ENCODE measurements around the gene CEP85. TPM values are rescaled to one million over a fixed set of nuclear protein-coding genes. Genes with fewer than 3 reads are reported as not detected.

The CEP85 gene
- total RNA-seq, 1 experiment from 2014 or later: 30.5 TPM

DNA sequence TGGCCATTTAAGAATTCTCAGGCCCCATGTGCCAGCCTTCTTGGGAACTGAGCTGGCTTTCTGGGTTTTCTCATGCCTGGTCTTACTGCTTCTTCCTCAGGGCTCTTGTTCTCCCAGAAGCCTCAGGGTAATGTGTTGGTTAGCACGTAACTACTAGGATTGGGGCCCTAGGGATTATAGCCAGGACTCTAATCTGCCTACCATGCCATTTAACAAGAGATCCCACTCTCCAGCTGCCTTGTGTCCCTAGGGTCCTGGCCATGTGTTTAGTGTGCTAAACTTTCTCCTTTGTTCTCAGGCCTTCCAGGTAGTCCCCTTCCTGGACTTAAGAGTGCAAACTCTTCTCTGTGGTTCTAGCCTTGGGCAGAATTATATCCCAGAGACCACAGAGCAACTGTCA lies 43.7 kb downstream of the CEP85 start:
- no peak for DNase-seq (ENCODE audit: low read depth)

DNA sequence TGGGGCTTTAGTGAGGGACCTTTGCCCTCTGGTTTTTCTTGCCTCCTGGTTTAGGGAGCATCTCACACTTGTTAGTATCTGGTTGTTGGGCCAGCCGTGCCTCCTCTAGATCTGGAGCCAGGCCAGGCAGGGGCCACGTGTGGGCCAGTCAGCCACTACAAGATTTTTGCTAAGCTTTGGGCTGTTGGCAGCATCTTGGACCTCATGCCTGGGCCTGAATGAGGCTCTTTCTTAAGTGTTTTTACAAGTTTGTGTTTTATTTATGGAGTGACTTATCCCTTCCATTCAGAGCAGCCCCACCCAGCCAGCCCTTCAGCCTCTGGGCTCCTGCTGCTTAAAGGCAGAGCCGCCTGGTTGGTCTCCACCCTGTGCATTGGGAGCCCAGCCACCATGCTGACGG lies 44.3 kb downstream of the CEP85 start:
- peak; percentile 77 for DNase-seq (ENCODE audit: low read depth)

DNA sequence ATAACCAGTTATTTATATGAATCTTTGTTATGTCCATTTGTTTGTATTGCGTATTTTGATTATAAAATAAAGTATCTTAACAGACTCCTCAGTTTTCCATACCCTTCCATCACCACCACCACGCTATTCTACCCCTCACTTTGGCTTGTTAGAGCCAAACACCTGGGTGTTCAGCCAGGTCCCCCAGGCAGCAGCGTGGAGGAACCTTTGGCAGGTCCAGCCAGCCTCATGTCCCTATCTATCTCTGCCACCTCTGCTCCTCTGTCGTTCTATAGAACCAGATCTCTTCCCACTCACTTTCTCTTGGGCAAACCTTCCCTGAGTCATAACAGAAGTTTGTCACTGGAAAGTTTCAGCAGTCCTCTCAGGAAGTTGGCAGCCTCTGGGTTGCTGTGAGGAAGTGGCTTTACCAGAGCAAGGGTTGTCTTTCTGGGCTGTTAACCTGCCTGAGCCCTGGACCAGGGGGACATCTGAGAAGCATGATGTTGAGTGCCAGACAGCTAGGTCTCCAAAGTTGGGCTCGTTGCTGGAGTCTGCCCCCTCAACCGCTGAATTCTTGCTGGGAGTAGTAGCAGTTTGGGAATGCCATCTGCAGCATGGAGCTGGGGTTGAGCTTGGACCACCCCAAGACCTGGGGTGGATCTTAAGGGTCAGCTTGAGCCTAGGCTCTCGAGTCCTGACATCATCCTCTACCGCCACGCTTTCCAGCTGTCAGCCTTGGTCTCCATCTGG lies 44.9 kb downstream of the CEP85 start:
- peak; percentile 85 for DNase-seq (ENCODE audit: low read depth)

DNA sequence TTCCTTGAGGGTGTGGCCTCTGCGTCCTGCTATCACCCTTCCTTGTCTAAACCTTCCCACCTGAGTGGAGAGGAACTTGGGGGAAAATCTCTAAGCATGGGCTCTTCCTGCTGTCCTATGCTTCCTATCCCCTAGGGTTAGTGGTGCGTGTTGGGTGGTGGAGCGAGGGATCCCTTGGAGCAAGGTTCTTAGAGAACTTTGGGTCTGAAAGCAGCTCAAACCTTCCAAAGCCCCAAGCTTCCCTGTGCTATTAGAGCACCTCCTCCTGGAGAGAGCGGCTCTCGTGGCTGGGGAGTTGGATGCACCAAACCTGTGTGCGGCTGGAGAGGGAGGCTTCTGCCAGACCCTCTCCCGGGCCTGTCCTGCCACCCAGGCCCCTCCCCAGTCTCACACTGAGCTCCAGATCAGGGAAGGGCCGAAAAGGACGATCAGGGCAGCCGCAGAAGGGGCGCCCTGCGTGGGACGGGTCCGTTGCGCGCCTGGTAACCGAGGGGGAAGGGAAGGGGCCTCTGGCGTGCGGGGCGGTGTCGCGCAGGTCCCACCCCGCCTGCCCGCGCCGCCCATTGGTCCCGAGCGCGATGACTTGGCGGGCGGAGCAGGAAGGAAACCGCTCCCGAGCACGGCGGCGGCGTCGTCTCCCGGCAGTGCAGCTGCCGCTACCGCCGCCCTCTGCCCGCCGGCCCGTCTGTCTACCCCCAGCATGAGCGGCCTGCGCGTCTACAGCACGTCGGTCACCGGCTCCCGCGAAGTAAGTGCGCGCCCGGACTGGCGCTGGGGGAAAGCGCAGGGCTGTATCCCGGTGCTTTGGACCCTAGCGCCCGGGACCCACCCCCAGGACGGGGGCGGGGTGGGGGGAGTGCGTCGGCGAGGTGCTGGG lies 45.7 kb downstream of the CEP85 start, which contains the start of gene SH3BGRL3:
Gene SH3BGRL3 (plus strand): TSS at position 631 of the 877 bp plus-strand sequence. CDS start 70 bp downstream, at position 701.
- DNase-seq (ENCODE audit: low read depth): peak; percentile 86

DNA sequence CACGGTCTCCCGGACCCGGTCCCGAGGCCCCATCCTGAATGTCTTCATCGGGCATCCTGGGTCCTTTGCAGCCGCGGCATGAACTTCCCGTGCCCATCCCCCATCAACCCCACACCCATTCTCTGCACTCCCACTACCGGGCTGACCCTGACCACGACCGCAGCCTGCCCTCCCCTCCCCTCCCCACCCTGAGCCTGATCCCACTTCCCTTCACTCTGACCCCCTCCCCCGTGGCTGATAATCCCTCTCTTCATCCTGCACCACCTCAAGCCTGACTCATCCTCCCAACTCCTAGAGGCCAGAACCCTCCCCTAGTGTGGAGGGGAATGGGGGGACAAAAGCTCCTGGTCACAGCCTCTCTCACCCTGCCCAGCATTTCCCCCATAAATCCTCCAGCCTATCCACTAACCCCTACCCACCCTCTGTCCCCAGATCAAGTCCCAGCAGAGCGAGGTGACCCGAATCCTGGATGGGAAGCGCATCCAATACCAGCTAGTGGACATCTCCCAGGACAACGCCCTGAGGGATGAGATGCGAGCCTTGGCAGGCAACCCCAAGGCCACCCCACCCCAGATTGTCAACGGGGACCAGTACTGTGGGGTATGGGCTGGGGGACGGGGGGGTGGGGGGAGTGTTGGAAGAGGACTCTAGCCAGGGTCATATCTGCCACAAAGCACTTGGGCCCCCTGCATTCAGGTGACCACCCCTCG lies 46.5 kb downstream of the CEP85 start:
- peak; percentile 74 for DNase-seq (ENCODE audit: low read depth)

DNA sequence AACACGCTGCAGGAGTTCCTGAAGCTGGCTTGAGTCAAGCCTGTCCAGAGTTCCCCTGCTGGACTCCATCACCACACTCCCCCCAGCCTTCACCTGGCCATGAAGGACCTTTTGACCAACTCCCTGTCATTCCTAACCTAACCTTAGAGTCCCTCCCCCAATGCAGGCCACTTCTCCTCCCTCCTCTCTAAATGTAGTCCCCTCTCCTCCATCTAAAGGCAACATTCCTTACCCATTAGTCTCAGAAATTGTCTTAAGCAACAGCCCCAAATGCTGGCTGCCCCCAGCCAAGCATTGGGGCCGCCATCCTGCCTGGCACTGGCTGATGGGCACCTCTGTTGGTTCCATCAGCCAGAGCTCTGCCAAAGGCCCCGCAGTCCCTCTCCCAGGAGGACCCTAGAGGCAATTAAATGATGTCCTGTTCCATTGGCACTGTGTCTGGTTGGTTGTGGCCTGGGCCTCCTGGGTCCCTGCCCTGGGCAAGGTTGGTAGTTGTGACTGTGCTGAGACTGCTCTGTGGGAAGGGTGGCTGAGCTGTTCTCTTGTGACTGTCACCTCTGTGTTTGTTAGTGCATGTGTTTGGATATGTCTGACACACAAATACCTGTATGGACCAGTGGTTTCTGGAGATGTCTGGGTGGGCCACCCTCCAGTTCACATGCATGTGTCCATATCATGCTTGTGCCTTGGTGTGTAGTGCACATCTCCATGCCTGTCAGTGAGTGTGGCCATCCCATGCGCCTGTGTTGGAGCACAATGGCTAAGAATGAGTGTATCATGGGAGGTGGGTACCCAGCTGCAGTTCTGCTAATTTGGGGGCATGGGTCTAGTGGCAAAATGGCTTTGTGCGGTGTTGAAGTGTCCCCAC lies 47.3 kb downstream of the CEP85 start:
- peak; percentile 32 for DNase-seq (ENCODE audit: low read depth)

DNA sequence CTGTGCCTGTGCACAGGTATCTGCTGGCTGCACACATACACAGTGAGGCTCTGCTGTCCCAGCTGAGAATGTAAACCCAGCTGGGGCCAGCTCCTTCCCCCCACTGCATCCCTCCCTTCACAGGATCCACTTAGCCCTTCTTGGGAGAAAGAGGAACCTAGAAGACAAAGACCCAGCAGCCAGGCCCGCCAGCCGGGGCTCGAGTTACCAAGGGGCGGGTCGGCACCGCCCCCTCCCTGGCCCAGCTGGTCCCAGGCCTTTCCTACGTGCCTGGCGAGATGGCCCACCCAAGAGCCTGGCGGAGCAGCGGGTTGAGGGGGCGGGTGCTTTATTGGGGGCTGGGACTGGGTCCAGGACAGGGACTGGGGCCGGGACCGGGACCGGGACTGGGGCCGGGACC lies 48.0 kb downstream of the CEP85 start:
- DNase-seq (ENCODE audit: low read depth): peak; percentile 38

DNA sequence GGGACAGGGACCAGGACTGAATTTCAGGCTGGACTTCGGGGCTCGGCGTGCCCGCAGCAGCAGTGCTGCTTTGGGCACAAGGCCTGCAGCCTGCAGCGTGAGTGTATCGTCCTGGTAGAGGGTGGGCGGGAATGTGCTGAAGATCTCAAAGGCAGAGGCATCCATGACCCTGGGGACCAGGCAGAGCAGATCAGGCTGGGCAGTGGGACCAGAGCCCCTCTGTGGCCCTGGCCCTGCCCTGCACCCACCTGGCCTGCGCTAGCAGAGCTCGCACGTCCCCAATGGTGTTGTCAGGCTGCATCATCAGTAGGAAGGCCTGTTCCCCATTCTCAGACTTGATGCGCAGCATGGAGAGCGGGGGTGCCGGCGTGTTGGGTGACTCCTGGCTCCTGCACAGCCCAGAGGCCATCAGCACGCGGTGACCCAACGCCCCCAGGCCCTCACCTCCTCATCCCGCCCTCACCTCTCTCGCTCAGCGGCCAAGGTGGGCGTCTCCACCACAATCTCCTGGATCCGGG lies 48.5 kb downstream of the CEP85 start:
- DNase-seq (ENCODE audit: low read depth): no peak

DNA sequence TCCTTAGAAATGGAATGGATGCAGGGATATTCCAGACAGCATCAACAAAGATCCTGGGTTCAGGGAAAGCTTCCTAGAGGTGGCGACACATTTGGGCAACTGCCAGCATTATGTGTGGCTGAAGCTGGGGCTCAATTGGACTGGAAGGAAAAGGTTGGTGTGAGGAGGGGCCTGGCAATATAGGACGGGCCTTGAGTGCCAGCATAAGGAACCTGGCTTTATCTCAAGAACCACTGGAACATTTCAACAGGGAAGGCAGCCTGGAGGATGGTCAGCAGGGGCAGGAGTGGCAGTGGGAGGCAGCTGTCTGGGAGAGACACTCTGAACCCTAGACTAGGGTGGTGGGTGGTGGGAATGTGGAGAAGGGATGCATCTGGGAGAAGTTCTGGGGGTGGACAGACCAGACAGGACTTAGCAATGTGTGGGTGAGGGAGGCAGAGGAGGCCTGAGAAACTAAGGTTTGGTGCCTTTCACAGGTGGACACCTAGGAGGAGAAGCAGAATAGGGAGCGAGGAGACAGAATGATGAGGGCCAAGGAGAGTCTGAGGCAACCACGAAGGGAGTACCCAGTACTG lies 49.4 kb downstream of the CEP85 start:
- no peak for DNase-seq (ENCODE audit: low read depth)

DNA sequence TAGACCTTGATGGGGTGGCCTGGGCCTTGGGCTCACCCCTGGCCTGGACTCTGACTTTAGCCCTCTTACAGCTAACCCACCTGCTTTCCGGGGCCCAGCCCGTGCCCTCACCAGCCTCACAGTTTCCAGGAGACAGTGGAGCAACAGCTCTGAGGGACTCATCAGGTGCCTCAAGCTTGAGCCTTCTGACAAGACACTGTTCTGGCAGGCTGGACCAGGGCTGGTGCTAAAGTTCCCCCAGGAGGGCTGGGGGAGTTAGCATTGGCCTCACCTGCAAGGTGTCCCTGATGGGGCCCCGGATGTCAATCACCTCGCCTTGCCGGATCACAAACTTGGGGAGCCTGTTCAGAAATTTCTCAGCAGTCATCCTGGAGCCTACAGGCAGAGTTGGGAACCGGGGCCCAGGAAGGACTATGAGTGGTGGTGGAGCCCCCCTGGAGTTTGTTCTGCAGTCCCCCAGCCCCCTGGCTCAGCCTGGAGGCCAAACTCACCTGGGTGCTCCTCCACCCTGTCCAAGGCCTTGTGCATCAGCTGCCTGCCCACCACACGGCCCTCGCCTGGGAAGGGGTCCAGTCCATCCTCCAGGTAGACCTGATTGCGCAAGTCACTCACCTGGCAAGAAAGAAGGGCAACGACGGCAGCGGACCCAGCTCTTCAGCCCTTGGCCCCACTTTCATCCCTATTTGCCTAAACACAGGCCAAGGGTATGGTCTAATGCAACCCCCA lies 50.0 kb downstream of the CEP85 start:
- no peak for DNase-seq (ENCODE audit: low read depth)

DNA sequence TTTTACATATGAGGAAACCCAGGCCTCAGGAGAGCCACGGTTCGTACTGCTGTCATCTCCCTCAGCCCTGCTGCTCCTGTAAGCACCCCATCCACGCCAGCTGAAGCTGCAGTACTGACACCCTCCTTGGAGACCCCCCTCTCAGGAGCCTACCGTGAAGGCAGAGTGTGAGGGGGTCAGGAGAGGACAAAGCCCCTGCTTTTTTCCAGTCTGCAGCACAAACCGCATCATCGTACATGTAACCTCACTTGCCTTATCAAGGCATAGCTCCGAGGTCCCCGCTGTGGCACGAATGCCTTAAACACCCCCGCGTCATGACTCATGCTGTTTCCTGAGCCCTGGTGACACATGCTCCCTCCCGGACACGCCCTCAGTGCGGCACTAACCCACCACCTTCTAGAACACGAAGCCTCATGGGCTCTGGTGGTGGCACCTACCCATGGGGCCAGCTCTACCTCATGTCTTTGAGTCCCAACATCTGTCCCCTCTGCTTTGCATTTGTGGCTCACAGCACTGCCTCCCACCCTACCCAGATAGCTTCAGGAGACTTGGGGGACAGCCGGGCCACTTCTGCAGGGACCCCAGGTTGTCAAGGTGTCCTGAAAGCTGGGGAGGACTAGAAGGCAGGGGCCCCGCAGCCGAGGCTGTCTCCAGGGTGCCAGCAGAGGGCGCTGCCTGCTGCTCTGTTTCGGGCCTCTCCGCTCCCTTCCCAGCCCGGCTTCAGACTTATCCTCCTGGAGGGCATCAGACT lies 50.8 kb downstream of the CEP85 start:
- peak; percentile 96 for DNase-seq (ENCODE audit: low read depth)

DNA sequence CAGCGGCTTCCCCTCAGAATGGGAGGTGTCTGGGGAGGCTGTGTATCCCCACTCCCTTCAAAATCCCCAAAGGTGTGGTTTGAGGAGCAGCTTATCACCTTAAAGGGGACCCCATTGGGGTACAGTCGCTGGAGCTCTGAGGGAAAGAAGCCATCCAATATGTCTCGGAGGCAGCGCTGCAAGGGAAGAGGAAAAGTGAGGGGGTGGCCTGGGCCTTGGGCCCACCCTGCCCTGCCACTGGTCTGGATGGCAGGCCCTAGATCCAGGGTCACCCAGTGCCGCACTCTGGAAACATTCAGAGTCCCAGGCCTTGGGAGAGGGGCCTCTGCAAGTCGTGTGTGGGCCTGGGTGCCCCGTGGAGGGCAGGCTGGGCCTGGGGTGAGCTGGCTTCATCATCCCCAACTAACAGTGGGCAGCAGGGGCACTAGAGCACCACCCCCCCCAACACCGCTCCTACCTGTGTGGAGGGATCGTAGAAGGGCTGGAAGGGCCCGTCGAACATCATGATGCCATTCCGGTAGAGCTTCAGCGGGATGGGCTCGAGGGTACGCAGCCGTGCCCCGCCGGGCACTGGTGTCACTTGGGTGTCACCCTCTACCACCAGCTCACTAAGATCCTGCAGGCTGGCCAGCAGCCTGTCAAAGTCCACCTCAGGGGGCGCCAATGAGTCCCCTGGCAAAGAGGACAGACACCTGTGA lies 51.5 kb downstream of the CEP85 start:
- peak; percentile 25 for DNase-seq (ENCODE audit: low read depth)

DNA sequence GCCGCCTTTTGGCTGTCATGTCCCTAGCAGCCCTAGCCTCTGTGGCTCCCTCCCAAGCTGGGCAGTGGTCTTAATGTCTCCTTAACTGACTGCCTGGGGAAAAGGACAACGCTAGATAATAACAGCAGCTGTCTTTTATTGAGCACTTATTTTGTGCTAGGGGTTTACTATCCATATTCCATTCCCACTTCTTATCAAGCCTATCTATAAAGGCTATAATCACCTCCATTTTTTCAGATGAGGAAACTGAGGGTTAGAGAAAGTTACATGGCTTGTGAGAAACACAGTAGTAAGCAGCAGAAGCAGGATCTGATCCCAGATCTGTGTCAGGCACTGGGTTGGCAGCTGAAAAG lies 52.0 kb downstream of the CEP85 start:
- no peak for DNase-seq (ENCODE audit: low read depth)

DNA sequence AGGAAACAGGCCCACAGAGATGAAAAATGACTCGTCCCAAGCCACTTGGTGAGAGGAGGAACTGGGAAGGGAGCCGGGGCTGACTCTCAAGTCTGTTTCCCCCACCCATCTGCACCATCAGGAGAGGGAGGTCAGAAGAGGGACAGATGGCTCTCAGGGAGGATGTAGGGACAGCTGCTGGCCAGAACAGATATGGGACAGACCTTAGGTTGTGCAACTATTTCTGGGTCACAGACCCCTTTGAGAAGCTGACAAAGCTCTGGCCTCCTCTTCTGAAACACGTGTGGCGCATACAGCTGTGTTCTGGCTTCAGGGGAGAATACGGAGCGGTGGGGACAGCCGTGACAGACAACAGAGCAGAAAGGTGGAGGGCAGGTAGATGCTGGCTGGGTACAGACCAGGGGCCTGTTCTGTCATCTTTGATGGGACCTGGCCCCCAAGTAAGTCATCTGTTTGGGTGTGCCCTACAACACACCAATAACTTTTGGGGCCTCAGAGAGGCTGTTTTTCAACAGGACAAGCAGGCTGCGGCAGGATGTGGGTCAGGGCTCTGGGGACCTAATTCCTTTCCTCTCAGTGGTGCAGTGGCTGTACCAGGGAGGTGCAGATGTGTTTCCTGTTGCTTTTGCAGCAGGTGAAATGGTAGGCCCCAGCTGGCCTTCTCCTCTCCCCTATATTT lies 53.2 kb downstream of the CEP85 start:
- DNase-seq (ENCODE audit: low read depth): peak; percentile 20

DNA sequence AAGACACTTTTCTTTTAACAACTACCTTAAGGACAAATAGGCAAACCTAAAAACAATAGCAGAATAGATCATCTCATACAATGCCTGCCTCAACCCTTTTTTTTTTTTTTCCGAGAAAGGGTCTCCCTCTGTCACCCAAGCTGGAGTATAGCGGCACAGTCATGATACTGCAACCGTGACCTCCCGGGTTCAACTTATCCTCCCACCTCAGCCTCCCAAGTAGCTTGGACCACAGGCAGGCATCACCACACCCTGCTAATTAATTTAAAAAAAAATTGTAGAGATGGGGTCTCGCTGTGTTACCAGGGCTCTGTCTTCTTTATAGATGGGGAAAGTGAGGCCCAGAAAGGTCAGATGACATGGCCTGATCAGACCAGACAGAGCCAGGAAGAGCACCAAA lies 53.8 kb downstream of the CEP85 start:
- DNase-seq (ENCODE audit: low read depth): no peak

DNA sequence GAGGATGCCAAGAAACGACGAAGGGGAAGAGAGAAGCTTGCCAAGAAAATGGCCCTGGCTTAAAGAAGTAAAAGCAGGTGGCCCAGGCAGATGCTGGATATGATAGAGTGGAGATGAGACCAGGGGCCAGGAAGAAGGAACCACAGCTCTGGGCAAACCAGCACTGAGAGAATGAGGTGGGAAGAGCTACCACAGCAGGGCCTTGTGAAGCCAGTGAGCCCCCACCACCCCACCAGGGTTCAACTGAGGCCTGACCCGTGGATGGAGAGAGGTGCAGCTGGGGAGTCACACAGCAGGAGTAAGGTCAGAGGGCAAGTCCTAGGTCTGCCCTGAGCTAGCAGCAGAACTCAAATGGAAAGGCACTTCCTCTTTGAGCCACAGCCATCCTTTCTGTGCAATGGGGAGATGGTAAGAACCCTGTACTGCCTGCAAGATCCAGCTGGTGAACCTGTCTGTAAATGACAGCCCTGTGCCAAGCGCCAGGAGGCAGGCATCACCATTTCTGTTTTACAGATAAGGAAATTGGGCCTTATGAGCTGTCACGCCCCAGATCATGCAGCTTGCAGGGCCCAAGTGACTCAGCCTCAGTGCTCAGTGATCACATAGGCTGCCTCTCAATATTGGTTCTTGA lies 54.4 kb downstream of the CEP85 start:
- DNase-seq (ENCODE audit: low read depth): no peak

DNA sequence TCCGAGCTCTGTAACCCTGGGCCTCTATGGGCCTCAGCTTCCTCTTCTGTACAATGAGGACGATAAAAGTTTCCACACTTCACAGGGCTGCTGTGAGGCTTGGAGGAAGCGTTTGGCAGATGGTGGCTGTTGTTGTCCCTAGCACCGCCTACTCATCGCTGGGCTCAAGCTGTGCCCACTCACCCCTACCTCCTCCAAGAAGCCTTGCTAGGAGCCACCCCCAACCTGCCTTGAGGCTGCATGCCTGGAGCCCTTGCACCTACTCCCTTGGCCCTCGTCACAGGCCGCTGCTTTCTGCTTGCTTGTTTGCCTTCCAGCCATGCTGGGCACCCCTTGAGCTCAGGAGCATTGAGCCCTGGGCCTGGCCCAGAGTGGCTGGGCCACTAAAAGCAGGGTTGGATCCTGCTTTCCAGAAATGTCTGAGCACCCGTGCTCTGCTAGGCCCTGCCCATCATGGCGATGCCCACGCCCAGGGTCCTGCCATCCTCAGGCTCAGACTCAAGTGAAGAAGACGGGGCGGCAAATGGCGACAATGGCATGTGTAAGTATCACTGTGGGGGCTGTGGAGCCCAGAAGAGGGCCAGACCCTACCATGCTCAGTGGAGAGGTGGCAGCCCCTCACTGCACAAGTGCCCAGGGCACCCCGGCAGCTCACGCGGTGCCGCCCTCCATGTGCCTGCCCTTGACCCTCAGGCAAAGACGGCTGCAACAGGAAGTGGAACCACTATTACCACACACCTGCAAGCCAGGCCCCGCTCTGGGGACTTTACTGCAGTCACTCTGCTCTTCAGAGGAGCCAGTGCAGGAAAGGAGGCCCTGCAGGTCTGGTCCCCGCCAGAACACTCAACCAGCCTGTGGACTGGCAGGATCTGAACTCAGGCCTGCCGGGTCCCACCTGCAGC lies 55.4 kb downstream of the CEP85 start:
- DNase-seq (ENCODE audit: low read depth): no peak

Data from RPMI7951 (cell line).